Adrenal gland (tissue), 19 donors: ENCODE data around the gene CPXM1. TPM values are rescaled to one million over a fixed set of nuclear protein-coding genes. Genes with fewer than 3 reads are reported as not detected.

ENCODE experiments used
- DNase-seq, 7 donors: peaks; one replicate each; pipeline ENCODE4 v3.0.0-alpha.2; 2019 to 2020
- H3K27ac ChIP-seq, 5 donors: fragments of 200-600 bp; sonication (generic) in 4 of 5; 1 replicate in 3 of 5; 2 replicates in 2 of 5; pipeline versions ENCODE4 v1.5.1 to v1.8.0; 2016 to 2020; ENCODE audit warnings: mild to moderate bottlenecking in 1 of 5
- H3K27me3 ChIP-seq: fragments of 200-600 bp; 2 replicates; pipeline ENCODE4 v1.8.0; 2021
- H3K36me3 ChIP-seq, 2 donors: fragments of 200-600 bp; replicated peaks in 1 of 2; 1 replicate in 1 of 2; 2 replicates in 1 of 2; pipeline versions ENCODE4 v1.5.1 to v1.8.0; 2018 to 2022
- H3K4me1 ChIP-seq, 2 donors: fragments of 200-600 bp; replicated peaks in 1 of 2; 1 replicate in 1 of 2; 2 replicates in 1 of 2; pipeline versions ENCODE4 v1.5.1 to v1.8.0; 2018 to 2021
- H3K4me3 ChIP-seq, 4 donors: fragments of 200-600 bp; sonication (generic) in 3 of 4; one replicate each; pipeline ENCODE4 v1.5.1; 2016 to 2018
- H3K9me3 ChIP-seq, 3 donors: fragments of 200-600 bp; sonication (generic) in 1 of 3; replicated peaks in 1 of 3; 1 replicate in 2 of 3; 2 replicates in 1 of 3; pipeline versions ENCODE4 v1.5.1 to v1.8.0; 2016 to 2021
- CTCF ChIP-seq, 6 experiments: fragments of 450-650 bp in 4 of 6; fragments of 200-600 bp in 2 of 6; sonication (generic) in 1 of 6; IDR thresholded peaks; 1 replicate in 5 of 6; 2 replicates in 1 of 6; pipeline versions ENCODE4 v1.5.1 to v1.8.0; 2016 to 2021; ENCODE audit warnings: antibody characterized with exemption in 6 of 6, mild to moderate bottlenecking in 2 of 6, moderate library complexity in 1 of 6
- POLR2A ChIP-seq, 2 donors: fragments of 450-650 bp; IDR thresholded peaks; one replicate each; pipeline ENCODE4 v1.6.1; 2017; ENCODE audit warnings: antibody characterized with exemption in 2 of 2, mild to moderate bottlenecking in 2 of 2, moderate library complexity in 1 of 2
- WGBS, 4 donors: extraction: QIAGEN DNeasy Blood & Tissue Kit in 2 of 4; methylation state at CpG; one replicate each; pipeline versions ENCODE4 v1.1.5 to v1.1.7; 2013 to 2017; 5-methylcytosine and 5-hydroxymethylcytosine counted together
- intact Hi-C, 2 donors: fragments of 100-400 bp; cut with DNase I; formaldehyde crosslinking; loops; one replicate each; pipeline versions ENCODE4 v1.14.1 to v1.15.0; 2022 to 2023
- long read RNA-seq, 10 donors: library from polyadenylated mRNA in 3 of 10; unstranded in 2 of 10; stranded (forward) in 1 of 10; transcript quantifications; one replicate each; pipeline ENCODE4 v2.0.0 and lab custom pipeline, GENCODE V29; 2021 to 2026
- polyA plus RNA-seq, 3 donors: library from polyadenylated mRNA; stranded (reverse); fragments of 200-250 nt in 2 of 3; fragments of 350-450 nt in 1 of 3; fragmentation: Illumina TruSeq in 1 of 3; extraction: RNeasy Lipid Tissue Mini Kit (QIAGEN cat#74804) in 1 of 3; gene quantifications; one replicate each; pipeline ENCODE4 v1.2.3, GENCODE V29; 2013 to 2014
- total RNA-seq, 9 donors: library from RNA; depleted of rRNA in 4 of 9; stranded (reverse); fragments of >200 nt in 4 of 9; fragments of 120-200 nt in 1 of 9; fragmentation: NEBNext Ultra II Directional in 1 of 9; extraction: Animal tissue kit (Norgen Biotek cat#: 25700) in 1 of 9; gene quantifications; one replicate each; pipeline versions ENCODE4 v1.1.0 to v1.2.4, GENCODE V29; 2013 to 2023
- donor health status: healthy with polysubstance abuse.
- donor health status: Bipolar disorder and iron deficiency.
- donor health status: DM: yes; HTN: yes; CAD: no.
- donor health status: DM: no; HTN: no; CAD: no.
- donor health status: DM: no; HTN: no; CAD: no.
- donor health status: DM: yes; HTN: yes; CAD: no.

CPXM1 gene
- total RNA-seq (10 to 100 TPM in 5 of 9 donors, 1 to 10 TPM in 4; 6.1 to 21.8 (median 11.9) TPM), polyA plus RNA-seq (10 to 100 TPM in 2 of 3 donors, 1 to 10 TPM in 1; 2.5 to 19.7 (median 10.5) TPM)
- long read RNA-seq, donor 1, partial matches to known transcripts: 0 of 1 reads
- long read RNA-seq, donor 1, other reads (novel, unspliced or antisense): 0 of 1 reads
- long read RNA-seq, donor 2, partial matches to known transcripts: 0 of 3 reads
- long read RNA-seq, donor 2, other reads (novel, unspliced or antisense): 0 of 3 reads
- long read RNA-seq, donor 3: 0 reads
- long read RNA-seq, donor 4: 0 reads
- long read RNA-seq, donor 5, transcript CPXM1-201 (14 exons, 2,391 nt): major isoform, 48 of 51 reads
- long read RNA-seq, donor 5, partial matches to known transcripts: 2 of 51 reads
- long read RNA-seq, donor 5, other reads (novel, unspliced or antisense): 1 of 51 reads
- long read RNA-seq, donor 6: 0 reads
- long read RNA-seq, donor 7, partial matches to known transcripts: 0 of 1 reads
- long read RNA-seq, donor 7, other reads (novel, unspliced or antisense): 0 of 1 reads
- long read RNA-seq, donor 8, transcript CPXM1-201 (14 exons, 2,391 nt): major isoform, 8 of 8 reads
- long read RNA-seq, donor 8, partial matches to known transcripts: 0 of 8 reads
- long read RNA-seq, donor 8, other reads (novel, unspliced or antisense): 0 of 8 reads
- long read RNA-seq, donor 9, partial matches to known transcripts: 0 of 2 reads
- long read RNA-seq, donor 9, other reads (novel, unspliced or antisense): 0 of 2 reads
- long read RNA-seq, donor 10, partial matches to known transcripts: 0 of 4 reads
- long read RNA-seq, donor 10, other reads (novel, unspliced or antisense): 0 of 4 reads

GRCh38 chr20:2800521-2801285 lies at the start of gene CPXM1:
Gene CPXM1 (minus strand): TSS chr20:2800627. CDS start chr20:2800572, 55 bp downstream.
- Histone ChIP-seq H3K4me3 (peak within 1 kb of the TSS in 1 of 4 donors; percentile 42), H3K27me3 (peaks cover 43% of the 10 kb centered on the region), H3K36me3 (no peaks in the 10 kb centered on the region), H3K4me1 (peaks cover 0 to 5% of the 10 kb centered on the region in 2 donors), H3K9me3 (no peaks in the 10 kb centered on the region), H3K27ac (no peak within 1 kb of the TSS)
- TF ChIP-seq POLR2A (IDR thresholded peaks at IDR 0.05) (no peak), CTCF (IDR thresholded peaks at IDR 0.05) (no peak)
- intact Hi-C loops: no loop called here
- 3 to 8% (median 6%) methylated on average over 10 to 51 of the region's 52 CpGs for WGBS, 4 donors
- no peak for DNase-seq

DNA sequence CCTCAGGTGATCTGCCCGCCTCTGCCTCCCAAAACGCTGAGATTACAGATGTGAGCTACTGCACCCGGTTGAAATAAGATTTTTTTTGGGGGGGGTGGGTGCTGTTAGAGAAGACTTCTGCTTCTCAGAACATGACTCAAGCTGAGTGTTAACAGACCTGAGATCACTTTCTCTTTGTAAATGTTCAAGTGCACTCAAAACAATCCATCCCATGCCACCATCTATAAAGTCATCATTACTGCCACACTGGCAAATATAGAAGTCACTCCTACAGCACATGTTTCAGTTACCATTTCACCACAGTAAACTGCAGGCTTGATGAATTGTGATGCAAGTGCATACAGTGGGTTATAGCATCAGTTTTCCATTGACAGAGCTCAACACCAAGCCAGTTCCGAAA lies 49.1 kb upstream of the CPXM1 start:
- peak in 1 of 7 donors; percentile 2 for DNase-seq
- Histone ChIP-seq H3K27ac (no peak overlapping the region), H3K27me3 (no peaks in the 10 kb centered on the region), H3K36me3 (no peaks in the 10 kb centered on the region), H3K9me3 (no peaks in the 10 kb centered on the region), H3K4me3 (no peak overlapping the region), H3K4me1 (no peaks in the 10 kb centered on the region)
- intact Hi-C loops: no loop called here
- TF ChIP-seq CTCF (IDR thresholded peaks at IDR 0.05): no peak
- WGBS, 4 donors: 84 to 95% (median 93%) methylated on average over 4 of the region's 4 CpGs

DNA sequence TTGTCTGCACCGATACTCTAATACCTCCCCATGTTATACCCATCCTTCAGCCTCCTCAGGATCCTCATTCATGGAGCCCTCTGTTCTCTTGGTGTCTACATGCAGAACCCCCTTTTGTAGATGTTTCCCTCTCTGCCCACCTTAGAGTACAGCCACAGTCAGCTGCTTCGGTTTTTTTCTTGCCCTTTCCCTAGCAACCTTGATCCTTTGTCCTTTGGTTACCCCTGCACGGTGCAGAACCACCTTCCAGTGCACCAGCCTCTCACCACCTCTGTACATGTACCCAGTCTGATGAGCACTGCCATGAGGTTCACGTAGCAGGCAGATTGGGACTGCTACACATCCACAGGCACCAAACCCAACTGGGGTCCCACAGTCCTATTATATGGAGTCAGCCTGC lies 47.4 kb upstream of the CPXM1 start:
- intact Hi-C loops: no loop called here
- 91 to 97% (median 93%) methylated on average over 4 of the region's 4 CpGs for WGBS, 4 donors
- no peaks in the 10 kb centered on the region for H3K9me3 ChIP-seq
- H3K4me1 ChIP-seq: no peaks in the 10 kb centered on the region
- no peak overlapping the region for H3K27ac ChIP-seq
- no peaks in the 10 kb centered on the region for H3K36me3 ChIP-seq
- TF ChIP-seq POLR2A (IDR thresholded peaks at IDR 0.05) (no peak), CTCF (IDR thresholded peaks at IDR 0.05) (no peak)
- no peaks in the 10 kb centered on the region for H3K27me3 ChIP-seq
- DNase-seq: peak in 1 of 7 donors; percentile 10
- no peak overlapping the region for H3K4me3 ChIP-seq

GRCh38 chr20:2846698-2847097 lies 46.3 kb upstream of the CPXM1 start:
- peak in 1 of 7 donors; percentile 3 for DNase-seq

More at GRCh38 chr20:2846698-2847097, 46.3 kb upstream of the CPXM1 start:
- Histone ChIP-seq H3K4me1 (peaks cover under 1 to 6% of the 10 kb centered on the region in 2 donors), H3K27ac (no peak overlapping the region), H3K9me3 (no peaks in the 10 kb centered on the region), H3K27me3 (no peaks in the 10 kb centered on the region), H3K36me3 (no peaks in the 10 kb centered on the region), H3K4me3 (no peak overlapping the region)
- WGBS, 4 donors: 86 to 99% (median 91%) methylated on average over 5 of the region's 5 CpGs
- intact Hi-C loops: no loop called here
- TF ChIP-seq POLR2A (IDR thresholded peaks at IDR 0.05): no peak
- TF ChIP-seq CTCF (IDR thresholded peaks at IDR 0.05): no peak
